Activated effector memory CD4-positive, alpha-beta T cell treated with anti-CD3 and anti-CD28 coated beads, Interleukin-2, amount 50 U/mL, for 16 hours (primary cell): ENCODE measurements around the gene SELENOS.

Source experiments
- DNase-seq: peaks from one replicate; pipeline ENCODE4 v3.0.0-alpha.2; 2020

SELENOS gene, protein sequence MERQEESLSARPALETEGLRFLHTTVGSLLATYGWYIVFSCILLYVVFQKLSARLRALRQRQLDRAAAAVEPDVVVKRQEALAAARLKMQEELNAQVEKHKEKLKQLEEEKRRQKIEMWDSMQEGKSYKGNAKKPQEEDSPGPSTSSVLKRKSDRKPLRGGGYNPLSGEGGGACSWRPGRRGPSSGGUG

DNA sequence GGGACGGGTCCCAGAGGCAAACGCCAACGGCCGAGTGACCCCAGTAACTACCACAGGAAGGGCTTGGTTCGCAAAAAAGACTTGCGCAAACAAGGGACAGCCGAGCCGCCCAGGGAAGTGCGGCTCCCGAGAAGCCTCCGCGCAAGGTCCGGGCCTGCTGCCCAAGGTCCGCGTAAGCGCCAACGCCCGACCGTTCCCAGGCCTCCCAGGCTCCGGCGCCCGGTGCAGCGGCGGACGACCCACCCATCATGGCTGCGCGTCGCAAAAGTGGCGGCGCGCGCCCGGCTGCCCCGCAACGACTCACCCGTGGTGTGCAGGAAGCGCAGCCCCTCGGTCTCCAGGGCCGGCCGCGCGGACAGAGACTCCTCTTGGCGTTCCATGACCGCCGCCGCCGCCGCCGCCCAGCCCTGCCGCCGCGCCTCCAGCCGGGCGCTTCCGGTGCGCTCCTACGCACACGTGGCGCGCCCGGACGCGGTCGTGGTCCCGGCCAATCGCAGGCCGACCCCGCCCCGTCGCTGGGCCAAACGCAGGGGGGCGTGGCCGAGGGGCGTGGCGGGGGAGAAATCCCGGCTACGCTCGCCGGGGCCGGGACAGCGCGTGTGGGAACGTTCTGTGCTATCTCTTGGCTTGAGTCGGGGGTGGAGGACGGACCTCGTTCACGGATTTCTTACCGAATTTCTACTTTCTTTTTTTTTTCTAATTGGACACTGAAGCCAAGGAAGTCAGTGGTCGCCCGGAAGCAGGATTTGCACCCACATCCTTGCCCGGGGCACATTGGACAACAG, at the start of gene SELENOS:
TSS of gene SELENOS (minus strand) at position 448 of the 785 bp plus-strand sequence. CDS start at position 380, 68 bp downstream.
- DNase-seq, result peak; percentile 97

DNA sequence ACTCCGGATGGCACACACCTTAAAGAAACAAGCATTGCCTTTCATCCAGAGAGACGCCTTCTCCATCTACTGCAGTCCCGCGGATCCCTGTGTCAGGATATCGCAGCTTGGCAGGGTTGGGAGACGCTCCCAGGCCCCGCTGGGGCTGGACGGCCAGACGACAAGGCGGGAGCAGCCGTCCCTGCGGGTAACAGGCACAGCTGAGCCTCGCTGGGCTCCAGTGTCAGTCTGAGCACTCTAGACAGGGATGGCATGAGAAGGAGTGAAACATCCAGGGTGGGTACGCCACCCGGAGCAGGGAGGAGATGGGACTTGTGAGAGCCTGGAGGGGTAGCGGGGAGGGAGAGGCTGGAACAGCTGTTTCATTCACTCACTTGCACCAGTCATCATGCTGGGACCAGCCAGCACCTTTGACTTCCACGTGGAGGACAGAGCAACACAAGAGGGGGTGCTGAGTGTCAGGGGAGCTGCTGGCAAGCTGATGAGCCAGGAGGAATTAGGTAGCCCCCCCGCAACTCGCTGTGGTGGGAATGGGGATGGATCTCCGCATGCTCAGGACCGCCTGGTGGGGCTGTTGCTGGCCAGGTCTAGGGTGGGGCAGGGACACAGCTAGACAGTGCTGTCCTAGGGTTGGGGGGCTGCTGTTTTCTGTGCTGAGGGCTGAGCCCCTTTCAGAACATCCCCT, 49.3 kb upstream of the SELENOS start:
- no peak for DNase-seq

DNA sequence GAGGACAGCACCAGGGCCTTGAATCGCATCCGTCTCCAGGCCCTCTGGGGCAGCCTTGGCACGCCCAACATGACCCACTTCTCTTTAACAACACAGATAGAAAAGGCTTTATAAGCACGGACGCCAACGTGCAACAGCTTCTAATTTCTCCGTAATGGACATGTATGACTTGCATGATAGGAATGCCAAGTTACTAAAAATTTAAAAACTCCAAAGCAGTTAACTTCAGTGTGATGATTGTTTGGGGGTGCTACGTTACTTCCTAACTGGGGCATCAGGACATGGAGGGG, 48.7 kb upstream of the SELENOS start:
- no peak for DNase-seq

DNA sequence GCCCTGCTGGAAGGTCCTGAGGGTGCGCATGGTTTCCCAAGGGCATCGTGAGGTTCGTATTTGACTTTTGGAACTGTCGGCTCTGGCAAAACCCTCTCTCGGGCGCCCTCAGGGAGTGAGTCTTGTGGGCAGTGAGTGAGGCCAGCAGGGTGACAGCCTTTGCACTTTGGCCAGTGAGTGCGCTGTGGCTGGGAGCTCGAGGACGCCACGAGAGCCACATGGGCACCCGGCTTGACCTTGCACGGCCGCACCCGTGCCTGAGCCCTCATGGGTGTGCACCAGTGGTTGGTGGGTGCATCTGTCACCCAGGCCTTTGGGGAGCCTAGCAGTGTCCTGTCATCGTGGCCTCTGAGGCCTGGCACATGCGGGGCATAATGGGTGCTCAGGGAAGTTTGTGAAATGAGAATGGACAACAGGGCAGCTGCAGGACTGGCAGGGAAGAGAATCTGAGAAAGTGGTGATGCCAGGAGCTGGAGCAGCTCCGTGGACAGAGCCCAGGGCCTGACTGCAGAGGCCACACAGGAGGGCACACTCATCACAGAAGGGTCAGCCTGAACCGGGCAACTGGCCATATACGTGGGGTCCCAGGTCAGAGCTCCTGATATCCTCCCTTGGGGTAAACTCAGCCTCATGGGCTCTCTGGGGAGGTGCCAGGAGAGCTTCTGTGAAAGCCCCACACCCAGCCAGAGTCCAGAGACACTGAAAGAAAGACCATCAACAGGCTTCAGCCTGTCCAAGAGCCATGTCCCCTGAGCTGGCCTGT, 48.2 kb upstream of the SELENOS start:
- no peak for DNase-seq

DNA sequence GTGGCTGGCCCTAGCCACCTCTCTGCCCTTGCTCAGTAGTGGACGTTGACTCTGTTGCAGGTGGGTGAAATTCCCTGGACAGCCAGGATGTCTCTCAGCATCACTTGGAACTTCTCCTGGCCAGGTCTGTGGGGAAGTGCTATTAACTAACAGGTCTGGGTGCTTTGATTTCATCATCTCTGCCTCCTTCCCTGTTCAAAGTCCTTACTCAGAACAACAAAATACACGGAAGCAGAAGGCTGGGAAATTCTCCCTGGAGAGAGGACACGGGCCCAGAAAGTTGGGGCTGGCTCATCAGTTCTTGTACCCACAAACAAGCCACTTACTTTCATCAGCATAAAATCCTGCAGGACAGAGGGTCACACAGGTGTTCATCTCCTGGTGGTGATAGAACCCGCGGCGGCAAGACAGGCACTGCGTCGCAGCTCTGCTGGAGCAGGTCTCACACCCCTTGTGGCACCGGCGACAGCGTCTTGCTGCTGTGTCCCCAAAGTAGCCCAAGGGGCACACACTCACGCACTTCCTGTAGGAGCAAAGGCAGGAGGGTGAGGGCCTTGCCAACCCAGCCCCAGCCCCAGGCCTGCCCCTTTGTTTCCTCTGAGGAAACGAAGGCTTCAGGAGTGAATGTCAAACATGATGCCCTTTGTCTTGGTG, 47.4 kb upstream of the SELENOS start:
- DNase-seq, result no peak

DNA sequence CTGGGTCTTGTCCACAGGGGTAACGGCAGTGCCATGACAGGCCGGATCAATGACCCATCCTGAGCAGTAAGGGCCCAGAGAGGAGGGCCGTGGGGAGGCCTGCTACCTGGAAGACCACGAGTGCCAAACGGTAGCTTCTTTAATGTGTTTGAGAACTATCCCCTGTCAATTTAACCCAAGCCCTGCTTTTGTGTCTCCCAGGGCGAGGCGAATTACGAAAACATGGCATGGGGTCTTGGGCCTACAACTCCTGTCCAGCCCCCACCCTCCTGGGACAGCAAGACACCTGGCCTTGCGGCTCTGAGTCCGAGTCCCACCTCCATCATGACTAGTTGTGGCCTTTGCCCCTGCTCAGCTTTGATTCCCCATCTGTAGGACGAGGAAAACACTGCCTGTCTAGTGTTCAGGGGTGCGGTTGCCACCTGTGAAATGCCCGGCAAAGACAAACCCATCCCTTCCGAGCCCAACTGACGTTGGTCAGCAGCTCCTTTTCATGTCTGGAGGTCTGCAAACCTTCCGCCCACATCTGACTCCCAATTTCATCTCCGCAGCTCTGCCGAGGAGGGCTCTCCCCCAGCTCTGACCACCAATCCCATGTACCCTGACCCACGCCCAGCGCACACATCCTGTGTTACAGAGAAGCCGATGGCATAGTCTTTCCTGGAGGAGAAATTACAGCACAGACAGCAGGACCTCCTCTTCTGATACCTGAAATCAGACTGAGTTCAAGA, 46.7 kb upstream of the SELENOS start:
- no peak for DNase-seq

DNA sequence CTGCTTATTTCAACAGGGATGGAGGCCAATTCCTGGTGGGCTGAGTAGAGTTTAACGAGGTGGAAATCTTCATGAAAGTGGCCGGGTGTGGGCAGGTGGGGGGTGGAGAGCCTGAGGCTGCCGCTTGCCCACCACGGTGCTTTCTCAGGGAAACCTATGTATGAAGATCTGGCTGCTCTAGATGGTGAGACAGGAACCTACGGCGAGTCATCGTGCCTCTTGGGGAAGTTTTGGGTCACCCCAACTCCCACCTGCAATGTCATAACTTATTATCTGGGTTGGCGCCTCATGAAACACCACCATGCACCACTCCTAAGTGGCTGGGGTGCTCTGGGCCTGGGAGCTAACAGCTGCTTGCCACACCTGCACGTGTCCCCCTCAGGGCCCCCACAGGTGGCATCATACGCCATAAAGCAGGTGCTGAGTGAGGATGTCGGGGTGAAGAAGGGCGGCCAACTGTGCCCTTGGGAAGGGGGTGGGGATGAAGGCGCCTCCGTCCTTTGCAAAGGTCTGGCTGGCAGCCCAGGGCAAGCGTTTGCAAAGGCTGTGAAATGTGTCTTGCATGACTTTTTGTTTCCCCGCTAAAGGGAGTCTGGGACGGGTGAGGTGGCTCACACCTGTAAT, 45.7 kb upstream of the SELENOS start:
- no peak for DNase-seq

DNA sequence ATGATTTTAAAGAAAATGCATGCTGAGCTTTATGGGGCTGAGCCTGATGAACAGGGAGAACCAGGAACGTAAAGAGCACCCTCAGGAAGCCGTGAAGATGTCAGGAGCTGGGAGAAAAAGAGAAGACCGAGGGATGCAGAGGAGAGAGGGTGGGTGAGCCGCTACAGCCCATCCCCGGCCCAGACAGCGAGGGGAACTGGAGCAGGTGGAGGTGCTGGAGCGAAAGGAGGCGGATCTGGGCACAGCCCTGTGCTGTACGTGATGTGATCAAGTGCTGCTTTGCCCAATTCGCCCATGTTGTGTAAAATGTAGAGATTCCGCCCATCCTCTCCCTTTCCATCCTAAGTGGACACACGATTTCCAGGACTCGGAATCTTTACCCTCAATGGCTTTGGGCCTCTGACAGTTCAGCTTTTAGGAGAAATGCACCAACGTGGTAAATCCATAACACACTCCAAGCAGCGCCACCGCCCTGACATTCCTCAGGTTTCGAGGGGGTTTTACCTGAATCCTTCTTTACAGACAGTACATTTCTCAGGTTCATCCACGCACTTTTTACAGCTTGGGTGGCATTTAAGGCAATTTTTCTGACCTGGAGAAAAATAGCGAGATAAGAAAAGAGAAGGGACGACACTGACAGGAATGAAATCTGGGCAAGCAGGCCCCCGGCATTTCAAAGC, 44.9 kb upstream of the SELENOS start:
- no peak for DNase-seq

DNA sequence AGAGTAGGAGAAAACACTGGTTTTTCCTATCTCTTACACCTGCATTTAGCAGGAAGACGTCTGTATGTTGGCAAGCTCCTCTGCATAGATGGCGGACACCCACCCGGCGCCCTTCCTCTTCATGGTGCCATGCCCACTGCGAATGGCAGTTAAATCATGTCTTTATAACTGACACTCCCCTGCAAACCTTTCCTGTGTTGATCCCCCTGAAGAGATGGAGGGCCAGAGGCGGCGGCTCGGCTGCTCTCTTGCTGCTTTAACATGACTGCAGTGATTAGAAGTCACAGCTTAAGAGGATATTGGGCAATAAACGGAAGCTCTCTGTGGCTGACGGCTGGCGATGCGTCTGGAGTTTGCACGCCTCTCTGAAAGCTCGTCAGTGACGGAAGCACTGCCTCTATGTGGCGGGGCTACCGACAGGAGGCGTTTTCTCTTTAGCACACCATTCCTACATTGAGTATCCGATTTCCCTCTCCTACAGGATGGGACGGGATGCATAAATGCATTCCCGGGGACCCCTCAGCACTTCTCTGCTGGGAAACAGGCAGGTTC, 43.3 kb upstream of the SELENOS start:
- DNase-seq, result peak; percentile 81

DNA sequence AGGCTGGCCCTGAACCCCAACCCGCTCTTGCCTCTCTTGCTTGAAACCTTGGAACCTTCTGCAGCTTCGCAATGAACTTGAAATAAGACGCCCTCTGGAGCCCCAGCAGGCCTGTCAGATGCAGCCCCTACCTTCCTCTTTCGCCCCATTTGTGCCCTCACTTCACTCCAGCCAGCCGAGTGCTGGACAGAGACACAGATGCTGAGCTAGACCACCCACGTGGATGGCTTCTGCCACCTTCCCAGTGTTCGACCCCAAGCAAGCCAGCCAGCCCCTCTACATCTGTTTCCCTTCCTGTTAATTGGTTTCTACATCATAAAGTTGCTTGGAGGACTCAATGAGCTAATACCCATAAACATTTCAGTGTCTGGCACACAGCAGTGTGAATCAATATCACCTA, 41.6 kb upstream of the SELENOS start:
- DNase-seq, result peak; percentile 34

DNA sequence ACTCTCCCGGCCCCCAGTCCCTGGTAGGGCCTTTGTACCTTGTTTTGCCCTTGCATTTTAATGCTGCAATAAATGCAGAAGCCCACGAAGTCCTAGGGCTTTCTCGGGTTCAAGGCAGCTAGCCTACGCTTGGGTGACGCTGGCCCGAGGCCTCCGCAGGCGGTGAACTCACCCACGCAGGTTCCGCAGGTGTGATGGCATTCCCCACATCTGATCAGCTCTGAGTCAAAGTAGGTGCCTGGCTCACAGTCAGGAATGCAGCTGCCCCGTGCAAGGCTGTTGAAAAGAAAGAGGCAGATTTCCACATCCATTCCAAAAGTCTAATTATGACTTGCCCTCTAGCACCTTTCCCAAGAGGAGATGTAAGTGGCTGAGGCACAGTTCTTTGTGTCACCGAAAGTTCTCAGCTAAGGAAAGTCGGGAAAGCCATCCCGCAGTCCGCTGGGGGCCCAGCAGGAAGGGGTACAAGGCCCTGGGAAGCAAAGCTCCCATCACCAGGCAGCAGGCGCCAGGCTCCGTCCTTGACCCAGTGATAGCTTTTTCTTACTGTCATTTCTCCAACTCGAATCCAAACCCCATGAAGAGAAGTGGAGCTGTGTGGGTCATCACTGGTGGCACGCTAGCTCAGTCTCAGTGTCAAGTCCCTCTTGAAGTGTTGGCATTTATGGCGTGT, 41.0 kb upstream of the SELENOS start:
- DNase-seq, result peak; percentile 59

DNA sequence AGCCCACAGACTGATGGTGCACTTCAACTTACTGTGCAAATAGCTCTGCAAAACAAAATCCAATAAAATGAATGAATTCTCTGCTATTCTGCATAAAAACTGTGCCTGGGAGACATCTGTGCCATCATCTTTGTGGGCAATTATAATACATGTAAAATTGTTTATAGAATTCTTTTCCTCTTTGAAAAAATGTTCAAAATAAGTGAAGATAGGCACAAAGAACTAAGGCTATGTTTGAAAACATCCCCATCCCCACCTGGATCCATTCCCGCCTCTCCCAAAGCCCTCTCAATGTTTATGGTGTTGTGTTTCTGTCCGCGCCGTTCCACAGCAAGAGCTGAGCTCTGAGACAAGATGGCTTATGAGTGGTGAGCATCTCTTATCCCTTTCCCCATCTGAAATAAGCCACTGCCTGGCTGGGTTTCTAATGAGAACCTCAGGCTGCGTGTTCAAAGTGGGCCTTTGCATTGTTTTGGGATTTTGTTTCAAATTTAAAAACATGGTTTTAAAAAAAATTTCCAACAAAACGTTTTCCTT, 40.1 kb upstream of the SELENOS start:
- peak; percentile 22 for DNase-seq

DNA sequence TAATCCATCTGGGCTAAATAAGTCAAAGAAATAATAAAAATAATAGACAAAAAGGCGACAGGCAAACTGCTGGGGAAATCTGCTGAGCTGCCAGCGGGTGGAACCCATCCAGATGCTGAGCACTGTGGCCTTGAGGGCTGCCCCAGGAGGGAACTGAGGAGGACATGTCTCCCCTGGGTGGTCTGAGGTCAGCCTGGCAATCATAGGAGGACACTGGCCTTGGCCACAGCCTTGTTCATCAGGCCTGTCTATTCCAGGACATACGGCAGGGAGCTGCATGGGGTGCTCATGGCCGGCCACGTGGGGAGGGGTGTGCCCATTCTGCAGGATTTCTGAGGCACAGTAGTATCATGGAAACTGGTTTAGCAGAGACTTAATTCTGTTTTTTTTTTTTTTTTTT, 39.2 kb upstream of the SELENOS start:
- peak; percentile 39 for DNase-seq

DNA sequence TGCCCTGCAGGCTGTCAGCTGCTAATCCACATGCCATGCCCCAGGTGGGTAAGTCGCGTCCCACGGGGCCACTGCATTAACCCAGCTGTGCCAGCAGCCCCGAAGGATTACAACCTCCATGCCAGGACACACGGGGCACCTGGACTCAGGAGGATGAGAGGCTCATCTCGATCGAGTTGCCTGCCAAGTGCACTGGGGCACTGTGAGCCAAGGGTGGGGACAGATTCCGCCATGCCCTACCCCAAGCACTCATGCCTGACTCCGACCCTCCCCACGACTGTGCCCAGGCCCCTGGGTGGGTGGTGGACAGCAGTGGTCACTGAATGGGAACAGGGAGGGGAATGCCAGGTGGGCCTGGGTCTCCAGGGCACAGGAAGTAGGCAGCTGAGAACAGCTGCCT, 38.5 kb upstream of the SELENOS start:
- DNase-seq, result peak; percentile 54

DNA sequence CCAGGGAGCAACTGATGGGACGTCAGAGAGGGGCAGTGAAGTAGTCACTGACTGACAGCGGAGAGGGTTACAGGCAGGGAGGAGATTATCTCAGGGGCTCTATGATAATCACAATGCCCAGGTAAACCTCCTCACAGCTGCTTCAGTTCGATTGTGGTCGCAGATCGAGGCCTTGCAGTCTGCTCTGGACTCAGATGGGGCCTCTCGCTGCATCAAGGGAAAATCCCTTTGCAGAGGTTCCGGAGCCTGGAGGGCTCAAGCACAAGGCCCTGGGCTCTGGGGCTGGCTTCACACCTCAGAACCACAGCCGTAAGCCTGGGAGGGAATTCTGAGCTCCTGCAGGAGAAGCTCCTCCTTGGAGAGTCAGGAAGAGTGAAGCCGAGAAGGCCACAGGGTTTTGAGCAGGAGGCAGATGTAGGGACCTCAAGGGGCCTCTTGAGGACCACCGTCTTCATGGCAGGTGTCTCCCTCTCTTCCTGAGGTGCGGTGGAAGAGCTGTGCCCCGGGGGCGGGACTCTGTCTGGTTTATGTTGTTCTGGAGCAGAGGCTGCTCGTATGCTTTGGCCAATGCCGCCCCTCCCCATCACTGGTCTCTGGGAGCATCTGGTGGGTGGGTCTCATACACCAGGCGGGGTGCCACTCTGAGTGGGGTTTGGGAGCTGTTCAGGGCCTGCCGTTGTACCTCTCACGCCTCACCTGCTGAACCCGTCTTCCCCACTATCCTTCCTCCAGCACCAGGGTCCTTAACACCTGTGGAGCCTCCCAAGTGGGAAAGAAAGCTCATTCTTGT, 37.2 kb upstream of the SELENOS start:
- peak; percentile 44 for DNase-seq

DNA sequence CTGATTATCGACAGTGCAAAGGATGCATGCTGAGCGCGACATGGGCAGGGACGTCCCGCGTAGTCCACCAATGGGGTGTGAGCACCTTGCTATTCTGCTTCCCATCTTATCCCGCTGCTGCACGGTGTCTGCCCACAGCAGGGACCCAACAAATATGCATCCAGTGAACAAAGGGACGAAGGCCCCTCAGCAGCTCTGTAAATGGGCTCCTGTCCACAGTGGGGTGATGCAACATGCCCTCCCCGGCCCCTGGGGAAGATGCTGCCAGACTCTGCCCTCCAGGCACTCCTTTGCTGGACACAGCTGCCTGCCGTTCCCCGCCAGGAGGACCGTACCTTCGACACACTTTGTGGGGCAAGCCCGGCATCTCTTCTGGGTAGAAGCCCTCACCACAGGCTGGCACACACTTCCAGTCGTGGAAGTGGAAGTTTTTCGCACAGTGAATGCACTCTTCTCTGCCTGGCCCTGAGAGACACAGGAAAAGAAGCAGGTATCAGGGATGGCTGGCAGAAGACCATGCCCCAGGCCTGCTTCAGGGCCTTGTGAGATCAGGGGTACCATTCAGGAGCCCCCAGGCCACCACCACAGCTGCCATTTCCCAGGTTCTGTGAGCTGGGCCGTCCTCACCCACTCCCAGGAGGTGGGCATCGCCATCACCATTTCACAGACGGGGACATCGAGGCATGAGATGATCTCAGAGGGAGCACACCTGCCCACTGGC, 35.9 kb upstream of the SELENOS start:
- peak; percentile 58 for DNase-seq

DNA sequence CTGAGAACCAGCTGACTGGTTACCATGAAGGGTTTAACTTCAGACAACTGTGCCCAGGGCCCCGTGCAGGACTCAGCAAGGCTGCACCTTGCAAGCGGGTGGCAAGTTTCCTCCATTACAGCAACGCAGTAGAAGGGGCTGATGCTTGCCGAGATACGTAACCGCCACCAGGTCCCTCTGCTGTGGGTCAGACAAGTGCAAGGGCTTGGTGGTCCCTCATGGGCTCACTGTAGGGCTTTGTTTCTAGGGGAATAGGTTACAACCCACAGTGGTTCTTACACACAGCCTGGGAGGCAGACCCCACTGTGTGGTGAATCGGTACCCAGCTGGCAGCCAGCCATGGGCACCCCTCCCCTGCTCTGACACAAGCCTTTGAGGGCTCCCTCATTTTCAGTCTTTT, 33.2 kb upstream of the SELENOS start:
- DNase-seq, result peak; percentile 53

DNA sequence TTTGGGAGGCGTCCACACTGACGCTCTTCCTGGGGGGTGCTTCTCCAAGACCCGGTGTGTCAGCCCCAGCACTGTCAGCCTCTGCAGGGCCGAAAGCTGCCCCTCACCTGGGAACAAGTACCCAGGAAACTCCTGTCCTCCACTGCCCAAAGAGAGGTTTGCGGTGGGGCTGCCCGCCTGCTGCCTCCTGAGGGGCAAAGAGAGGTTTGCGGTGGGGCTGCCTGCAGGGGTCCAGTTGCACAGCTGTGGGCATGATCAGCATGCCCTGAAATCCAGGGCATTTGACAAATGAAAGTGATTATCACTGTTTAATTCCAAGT, 32.8 kb upstream of the SELENOS start:
- DNase-seq, result peak; percentile 50
